ENCODE data around the gene C10orf71. TPM values are rescaled to one million over a fixed set of nuclear protein-coding genes. Genes with fewer than 3 reads are reported as not detected.

Gene C10orf71
- total RNA-seq, 3 donors from 2014 or later: 0.05 TPM; not detected in 2

- H3K9me3 ChIP-seq: no peaks in the 10 kb centered on the region
- H3K36me3 ChIP-seq (ENCODE audit: low read depth): no peaks in the 10 kb centered on the region
- H3K4me3 ChIP-seq: no peak overlapping the region
- intact Hi-C loops (cut with DNase I, micrococcal nuclease): no loop called here
- no peak for TF ChIP-seq CTCF (IDR thresholded peaks at IDR 0.05)
- DNase-seq: no peak
- no peaks in the 10 kb centered on the region for H3K4me1 ChIP-seq (ENCODE audit: low read depth)
- ATAC-seq: no peak
Observed at GRCh38 chr10:49323171-49323895, 24.4 kb downstream of the C10orf71 start.

GRCh38 chr10:49323896-49324270 lies 24.9 kb downstream of the C10orf71 start:
- DNase-seq: no peak
- Histone ChIP-seq H3K4me3 (no peak overlapping the region), H3K9me3 (no peaks in the 10 kb centered on the region), H3K4me1 (ENCODE audit: low read depth) (no peaks in the 10 kb centered on the region), H3K36me3 (ENCODE audit: low read depth) (no peaks in the 10 kb centered on the region)
- intact Hi-C loops (cut with DNase I, micrococcal nuclease): no loop called here
- no peak for ATAC-seq
- TF ChIP-seq CTCF (IDR thresholded peaks at IDR 0.05): no peak

- ATAC-seq: no peak
- H3K36me3 ChIP-seq (ENCODE audit: low read depth): no peaks in the 10 kb centered on the region
- TF ChIP-seq CTCF (IDR thresholded peaks at IDR 0.05): no peak
- no peaks in the 10 kb centered on the region for H3K9me3 ChIP-seq
- no peak for DNase-seq
- no peaks in the 10 kb centered on the region for H3K4me1 ChIP-seq (ENCODE audit: low read depth)
- no peak overlapping the region for H3K4me3 ChIP-seq
- intact Hi-C loops (cut with DNase I, micrococcal nuclease): no loop called here
Observed at GRCh38 chr10:49324711-49325110, 25.7 kb downstream of the C10orf71 start.

- no peak for TF ChIP-seq CTCF (IDR thresholded peaks at IDR 0.05)
- H3K9me3 ChIP-seq: no peaks in the 10 kb centered on the region
- ATAC-seq: no peak
- no peak overlapping the region for H3K4me3 ChIP-seq
- DNase-seq: no peak
- no peaks in the 10 kb centered on the region for H3K36me3 ChIP-seq (ENCODE audit: low read depth)
- intact Hi-C loops (cut with DNase I, micrococcal nuclease): no loop called here
- no peaks in the 10 kb centered on the region for H3K4me1 ChIP-seq (ENCODE audit: low read depth)
Observed at GRCh38 chr10:49325131-49325915, 26.4 kb downstream of the C10orf71 start.

- Histone ChIP-seq H3K4me3 (no peak overlapping the region), H3K4me1 (ENCODE audit: low read depth) (no peaks in the 10 kb centered on the region), H3K9me3 (no peaks in the 10 kb centered on the region), H3K36me3 (ENCODE audit: low read depth) (no peaks in the 10 kb centered on the region)
- DNase-seq: no peak
- ATAC-seq: no peak
- intact Hi-C loops (cut with DNase I, micrococcal nuclease): no loop called here
- no peak for TF ChIP-seq CTCF (IDR thresholded peaks at IDR 0.05)
Observed at GRCh38 chr10:49325916-49326783, 27.2 kb downstream of the C10orf71 start.
